ENCODE results near the gene B3GNT7. TPM values are rescaled to one million over a fixed set of nuclear protein-coding genes. Genes with fewer than 3 reads are reported as not detected.

The B3GNT7 gene
- total RNA-seq, 1 donor from 2014 or later = 0.79 TPM

DNA sequence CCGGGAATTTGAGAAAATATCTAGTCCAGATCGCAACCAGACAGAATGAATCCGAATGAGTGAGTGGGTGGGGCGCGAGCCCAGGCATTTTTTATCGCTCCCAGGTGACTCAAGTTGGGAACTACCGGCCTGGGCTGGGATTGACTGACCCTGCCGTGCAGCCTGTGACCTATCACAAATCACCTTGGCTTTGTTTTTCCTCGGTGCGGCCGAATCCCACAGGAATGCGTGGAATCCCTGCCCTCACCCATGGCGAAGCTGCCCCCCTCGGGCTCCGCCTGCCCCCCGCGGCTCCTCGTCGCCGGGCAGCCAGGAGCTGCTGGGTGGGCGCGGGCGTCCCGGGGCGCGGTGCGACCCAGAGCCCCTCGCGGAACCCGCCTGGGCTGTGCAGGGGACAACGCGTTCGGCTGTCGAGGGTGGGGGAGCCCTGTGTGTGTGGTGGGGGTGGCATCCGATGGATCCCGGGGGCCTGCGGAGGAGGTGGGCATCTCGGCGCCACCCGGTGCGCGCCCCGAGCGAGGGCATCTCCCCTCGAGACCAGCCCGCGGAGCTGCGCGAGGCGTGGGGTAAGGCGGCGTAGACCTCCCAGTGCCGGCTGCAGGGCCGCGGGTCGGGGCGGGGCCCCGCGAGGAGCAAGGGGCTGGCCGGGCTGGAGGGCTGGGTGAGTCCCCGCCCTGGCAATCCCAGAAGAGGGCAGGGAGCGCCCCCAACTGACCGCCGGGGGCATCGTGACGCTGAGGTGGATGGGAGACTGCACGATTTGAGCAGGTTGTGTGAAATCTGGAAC, 16.5 kb downstream of the B3GNT7 start:
- H3K36me3 Mint-ChIP-seq (ENCODE audit: low read depth) = peaks cover 7% of the 10 kb centered on the region
- no peak overlapping the region for H3K27ac Mint-ChIP-seq (ENCODE audit: unreplicated experiment)

DNA sequence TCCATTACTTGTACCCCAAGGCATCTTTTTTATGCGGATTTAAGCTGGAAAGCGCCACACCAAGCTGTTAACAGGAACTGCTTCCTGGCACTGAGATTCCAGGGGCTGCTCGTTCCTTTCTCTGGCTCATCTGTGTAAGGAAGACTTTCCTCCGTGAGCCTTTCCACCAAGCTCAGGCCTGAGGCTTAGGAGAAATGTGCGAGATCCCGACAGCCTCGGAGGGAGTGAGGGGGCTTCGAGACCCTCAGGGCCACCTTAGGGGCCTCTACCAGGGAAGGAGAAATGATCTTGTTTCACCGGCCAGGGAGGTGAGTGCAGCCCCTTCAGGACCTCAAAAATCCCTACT, 17.1 kb downstream of the B3GNT7 start:
- Mint-ChIP-seq H3K4me3 (peak overlapping the region; percentile 33), H3K27me3 (ENCODE audit: low read depth) (peaks cover 13% of the 10 kb centered on the region), H3K9me3 (peaks cover 2% of the 10 kb centered on the region), H3K36me3 (ENCODE audit: low read depth) (peaks cover 7% of the 10 kb centered on the region), H3K4me1 (peaks cover 19% of the 10 kb centered on the region), H3K27ac (ENCODE audit: unreplicated experiment) (no peak overlapping the region)
- DNase-seq (ENCODE audit: low read depth, low spot score) = no peak
- TF ChIP-seq, protein P1, sequence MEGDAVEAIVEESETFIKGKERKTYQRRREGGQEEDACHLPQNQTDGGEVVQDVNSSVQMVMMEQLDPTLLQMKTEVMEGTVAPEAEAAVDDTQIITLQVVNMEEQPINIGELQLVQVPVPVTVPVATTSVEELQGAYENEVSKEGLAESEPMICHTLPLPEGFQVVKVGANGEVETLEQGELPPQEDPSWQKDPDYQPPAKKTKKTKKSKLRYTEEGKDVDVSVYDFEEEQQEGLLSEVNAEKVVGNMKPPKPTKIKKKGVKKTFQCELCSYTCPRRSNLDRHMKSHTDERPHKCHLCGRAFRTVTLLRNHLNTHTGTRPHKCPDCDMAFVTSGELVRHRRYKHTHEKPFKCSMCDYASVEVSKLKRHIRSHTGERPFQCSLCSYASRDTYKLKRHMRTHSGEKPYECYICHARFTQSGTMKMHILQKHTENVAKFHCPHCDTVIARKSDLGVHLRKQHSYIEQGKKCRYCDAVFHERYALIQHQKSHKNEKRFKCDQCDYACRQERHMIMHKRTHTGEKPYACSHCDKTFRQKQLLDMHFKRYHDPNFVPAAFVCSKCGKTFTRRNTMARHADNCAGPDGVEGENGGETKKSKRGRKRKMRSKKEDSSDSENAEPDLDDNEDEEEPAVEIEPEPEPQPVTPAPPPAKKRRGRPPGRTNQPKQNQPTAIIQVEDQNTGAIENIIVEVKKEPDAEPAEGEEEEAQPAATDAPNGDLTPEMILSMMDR (conservative IDR thresholded peaks at IDR 0.05) = no peak

More for the DNA sequence above, 16.5 kb downstream of the B3GNT7 start:
- Mint-ChIP-seq H3K9me3 (peaks cover 2% of the 10 kb centered on the region), H3K27me3 (ENCODE audit: low read depth) (peaks cover 13% of the 10 kb centered on the region), H3K4me1 (peaks cover 19% of the 10 kb centered on the region), H3K4me3 (peak overlapping the region; percentile 88)
- peak; percentile 98 for DNase-seq (ENCODE audit: low read depth, low spot score)
- TF ChIP-seq, protein P1 (conservative IDR thresholded peaks at IDR 0.05) = peak; percentile 92

DNA sequence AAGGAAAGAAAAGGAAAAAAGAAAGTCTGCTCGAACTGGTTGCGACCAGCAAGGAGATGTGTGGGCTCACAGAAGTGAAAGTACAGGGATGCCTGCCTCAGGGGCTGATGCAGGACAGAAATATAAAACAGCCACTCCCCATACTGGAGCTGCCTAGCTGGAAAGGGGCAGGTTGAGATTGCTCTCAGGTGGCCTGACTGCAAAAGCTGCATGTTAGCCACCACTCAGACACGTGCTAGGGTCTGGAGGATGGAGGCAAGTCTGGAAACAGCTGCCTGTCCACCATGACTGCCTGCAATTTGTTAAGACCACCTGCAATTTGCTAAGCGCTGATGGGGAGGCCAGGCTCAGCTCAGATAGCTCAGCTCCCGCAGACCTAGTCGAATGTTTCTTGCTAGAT, 17.9 kb downstream of the B3GNT7 start:
- Mint-ChIP-seq H3K27me3 (ENCODE audit: low read depth) (peaks cover 13% of the 10 kb centered on the region), H3K4me3 (no peak overlapping the region), H3K36me3 (ENCODE audit: low read depth) (peaks cover 7% of the 10 kb centered on the region), H3K27ac (ENCODE audit: unreplicated experiment) (no peak overlapping the region), H3K4me1 (peaks cover 19% of the 10 kb centered on the region), H3K9me3 (peaks cover 2% of the 10 kb centered on the region)
- TF ChIP-seq, protein P1 (conservative IDR thresholded peaks at IDR 0.05) = no peak
- DNase-seq (ENCODE audit: low read depth, low spot score) = no peak

DNA sequence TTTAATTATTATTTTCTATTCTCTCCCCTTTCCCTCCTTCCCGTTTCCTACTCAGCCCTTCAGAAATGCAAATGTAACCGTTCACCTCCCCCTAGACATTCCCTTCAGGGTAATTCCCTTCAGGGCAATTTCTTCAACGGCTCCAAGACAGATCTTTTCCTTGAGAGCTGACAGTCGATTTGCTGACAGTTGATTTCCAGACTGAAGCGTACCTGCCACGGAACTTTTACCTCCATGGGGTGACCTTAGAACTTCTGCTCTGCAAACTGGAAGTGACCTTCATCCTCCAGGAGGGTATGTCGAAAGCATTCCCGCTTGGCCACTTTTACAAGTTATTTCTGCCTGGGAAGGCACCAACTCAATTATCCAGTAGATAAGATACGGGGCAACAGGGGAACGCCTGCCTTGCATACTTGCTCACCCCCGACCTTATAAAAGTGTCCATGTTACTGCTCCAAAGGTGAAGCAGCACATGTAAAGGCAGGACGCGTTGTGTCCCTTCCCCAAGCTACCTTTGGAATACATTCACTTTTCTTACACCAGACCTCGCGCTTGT, 18.5 kb downstream of the B3GNT7 start:
- Mint-ChIP-seq H3K4me1 (peaks cover 19% of the 10 kb centered on the region), H3K27ac (ENCODE audit: unreplicated experiment) (no peak overlapping the region), H3K4me3 (no peak overlapping the region), H3K27me3 (ENCODE audit: low read depth) (peaks cover 13% of the 10 kb centered on the region), H3K36me3 (ENCODE audit: low read depth) (peaks cover 7% of the 10 kb centered on the region), H3K9me3 (peaks cover 2% of the 10 kb centered on the region)
- DNase-seq (ENCODE audit: low read depth, low spot score) = no peak
- TF ChIP-seq, protein P1 (conservative IDR thresholded peaks at IDR 0.05) = no peak

DNA sequence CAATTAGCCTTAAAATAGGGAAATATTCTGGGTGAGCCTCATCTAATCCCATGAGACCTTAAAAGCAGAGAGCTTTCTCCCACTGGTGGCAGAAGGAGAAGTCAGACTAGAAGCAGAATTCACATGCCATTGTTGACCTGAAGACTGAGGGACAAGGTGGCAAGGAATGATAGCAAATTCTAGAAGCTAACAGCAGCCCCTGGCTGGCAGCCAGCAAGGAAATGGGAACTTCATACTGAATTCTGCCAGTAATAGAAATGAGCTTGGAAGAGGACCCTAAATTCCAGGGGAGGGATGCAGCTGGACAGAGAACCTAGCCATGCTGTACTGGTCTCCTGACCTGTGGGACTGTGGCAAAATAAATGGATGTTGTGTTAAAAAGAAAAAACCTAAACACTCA, 19.5 kb downstream of the B3GNT7 start:
- Mint-ChIP-seq H3K27ac (ENCODE audit: unreplicated experiment) (no peak overlapping the region), H3K4me3 (no peak overlapping the region), H3K36me3 (ENCODE audit: low read depth) (peaks cover 7% of the 10 kb centered on the region), H3K27me3 (ENCODE audit: low read depth) (peaks cover 13% of the 10 kb centered on the region), H3K9me3 (peaks cover 2% of the 10 kb centered on the region), H3K4me1 (peaks cover 19% of the 10 kb centered on the region)
- no peak for DNase-seq (ENCODE audit: low read depth, low spot score)
- TF ChIP-seq, protein P1 (conservative IDR thresholded peaks at IDR 0.05) = no peak
